Measurements from ENCODE around the gene MAP2K5.

- TF ChIP-seq ESRRG (CRISPR knock-in tag; IDR thresholded peaks at IDR 0.05) = no peak
- no peak for TF ChIP-seq POU6F1 (CRISPR knock-in tag; IDR thresholded peaks at IDR 0.05; ENCODE audit: borderline replicate concordance, low read depth)
- no peak for TF ChIP-seq ZFP30 (CRISPR knock-in tag; IDR thresholded peaks at IDR 0.05)
- no peak for TF ChIP-seq PATZ1 (CRISPR knock-in tag; IDR thresholded peaks at IDR 0.05; ENCODE audit: borderline replicate concordance)
- no peak for TF ChIP-seq CREB5 (CRISPR knock-in tag; IDR thresholded peaks at IDR 0.05; ENCODE audit: low read depth)
- TF ChIP-seq TCF4 (CRISPR knock-in tag; IDR thresholded peaks at IDR 0.05; ENCODE audit: borderline replicate concordance) = no peak
- TF ChIP-seq ZNF70 (CRISPR knock-in tag; IDR thresholded peaks at IDR 0.05) = no peak
Observed at GRCh38 chr15:67660874-67661606, 118.5 kb downstream of the MAP2K5 start.
